Activated CD4-positive, alpha-beta T cell treated with anti-CD3 and anti-CD28 coated beads, Interleukin-2, amount 50 U/mL, for 16 hours (primary cell): Measurements from ENCODE around the gene PLCD3.

Source experiments
- DNase-seq: peaks from one replicate; pipeline ENCODE4 v3.0.0-alpha.2; 2020

The PLCD3 gene

DNA sequence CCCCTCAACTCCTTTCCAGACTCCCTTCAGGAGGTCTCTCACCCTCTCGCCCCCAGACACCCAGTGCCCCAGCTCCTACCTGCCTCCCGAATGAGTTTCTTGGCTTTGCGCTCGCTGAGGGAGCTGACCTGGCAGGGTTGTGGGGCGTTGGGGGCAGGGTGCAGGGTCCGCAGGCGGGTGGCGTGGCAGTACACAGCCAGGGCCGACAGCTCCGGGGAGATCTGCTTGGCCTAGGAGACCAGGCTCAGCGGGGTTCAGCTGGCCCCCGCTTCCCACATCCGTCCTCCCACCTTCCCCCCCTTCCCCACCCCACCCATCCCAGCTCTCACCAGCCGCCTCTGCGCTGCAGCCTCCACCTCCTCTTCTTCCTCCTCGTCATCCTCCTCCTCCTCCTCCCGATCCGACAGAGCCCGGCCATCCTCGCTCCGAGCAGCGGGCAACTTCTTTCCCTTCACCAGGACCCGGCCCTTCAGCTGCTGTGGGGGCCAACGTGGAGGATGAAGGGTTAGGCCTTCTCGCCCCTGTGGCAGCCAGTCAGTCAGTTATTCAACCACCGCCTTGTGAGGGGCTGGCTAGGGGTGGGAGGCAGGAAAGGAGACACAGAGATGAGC is 17.2 kb downstream of the PLCD3 start:
- no peak for DNase-seq

DNA sequence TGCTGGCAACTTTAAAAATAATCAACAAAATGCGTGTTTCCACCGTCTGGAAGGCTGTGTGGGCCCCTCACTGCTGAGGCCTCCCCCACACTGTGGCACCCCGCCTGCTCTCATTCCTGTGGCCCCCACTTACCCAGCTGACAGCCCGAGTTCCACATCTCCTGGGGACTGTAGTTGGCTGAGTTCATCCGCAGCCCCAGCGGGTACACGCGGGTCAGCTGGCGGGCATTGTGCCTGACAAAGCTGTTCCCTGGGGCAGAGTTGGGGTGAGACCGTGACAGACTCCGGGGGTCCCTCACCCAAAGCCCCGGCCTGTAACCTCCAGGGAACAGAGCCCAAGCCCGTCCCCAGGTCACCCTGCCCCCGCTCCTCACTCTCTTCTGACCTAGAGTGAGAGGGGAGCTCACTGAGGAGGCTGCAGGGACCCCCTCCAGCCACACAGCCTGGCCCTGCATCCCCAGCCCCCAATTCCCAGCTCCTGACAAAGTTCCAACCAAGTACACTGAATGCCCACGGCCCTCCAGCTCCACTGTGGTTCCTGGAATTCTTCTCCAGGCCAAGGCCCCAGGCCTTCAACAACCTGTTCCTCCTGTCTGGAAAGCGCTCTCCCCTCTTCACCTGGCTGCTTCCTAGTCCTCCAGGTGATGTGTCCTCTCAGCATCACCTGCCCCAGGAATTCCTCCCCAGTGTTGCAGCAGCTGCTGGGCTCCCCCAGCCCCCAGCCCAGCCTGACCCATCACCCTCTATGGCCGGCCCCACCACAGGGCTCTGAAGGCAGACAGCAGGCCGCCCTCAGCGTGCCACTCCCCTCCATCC is 18.0 kb downstream of the PLCD3 start:
- DNase-seq: no peak

- no peak for DNase-seq
Measured at GRCh38 chr17:45113424-45113754, 18.9 kb downstream of the PLCD3 start.

GRCh38 chr17:45112559-45113423 is 19.5 kb downstream of the PLCD3 start:
- no peak for DNase-seq

- no peak for DNase-seq
Measured at GRCh38 chr17:45111850-45112249, 20.5 kb downstream of the PLCD3 start.

DNA sequence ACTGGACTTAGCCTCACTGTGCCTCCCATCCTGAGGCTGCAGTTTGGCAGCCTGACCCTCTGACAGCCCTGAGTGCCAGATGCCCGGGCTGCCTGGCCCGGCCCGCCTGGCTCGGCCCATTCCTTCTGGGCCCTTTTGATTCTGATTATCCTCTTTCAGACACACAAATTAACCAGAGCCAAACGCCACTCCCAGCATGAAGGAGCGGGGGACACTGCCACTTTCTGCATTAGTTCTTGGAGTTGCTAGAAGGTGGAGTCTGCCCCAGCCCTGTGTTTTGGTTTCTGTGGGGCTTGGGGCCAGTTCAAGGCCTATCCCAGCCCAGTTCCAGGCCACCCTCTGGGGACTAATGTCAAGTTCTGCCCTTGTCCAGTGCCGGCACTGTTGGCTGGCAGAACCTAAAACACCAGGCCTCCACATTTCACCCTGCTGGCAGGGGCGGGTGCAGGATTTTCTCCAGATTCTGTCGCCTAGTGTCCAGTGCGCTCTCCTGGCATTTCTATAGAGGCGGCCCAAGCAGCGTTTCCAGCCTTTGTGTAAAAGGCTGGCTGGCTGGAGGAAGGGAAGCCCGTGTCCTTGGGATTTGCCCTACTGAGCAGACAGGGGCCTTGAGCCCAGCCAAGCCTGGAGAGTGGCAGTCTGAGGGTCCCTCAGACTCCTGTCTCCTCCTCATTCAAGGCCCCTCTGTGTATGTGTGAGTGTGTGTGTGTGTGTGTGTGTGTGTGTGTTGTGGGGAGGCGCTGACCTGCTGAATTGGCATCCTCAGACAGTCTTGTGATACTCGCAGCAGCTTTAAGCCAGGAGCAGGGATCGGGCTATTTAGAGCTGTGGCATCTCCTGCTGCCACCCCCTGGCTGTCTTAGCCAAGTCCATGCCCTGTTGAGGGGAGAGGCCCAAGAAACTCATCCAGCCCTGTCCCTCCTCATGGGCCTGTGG is 21.4 kb downstream of the PLCD3 start:
- no peak for DNase-seq

- no peak for DNase-seq
Measured at GRCh38 chr17:45108595-45109521, 23.5 kb downstream of the PLCD3 start.

DNA sequence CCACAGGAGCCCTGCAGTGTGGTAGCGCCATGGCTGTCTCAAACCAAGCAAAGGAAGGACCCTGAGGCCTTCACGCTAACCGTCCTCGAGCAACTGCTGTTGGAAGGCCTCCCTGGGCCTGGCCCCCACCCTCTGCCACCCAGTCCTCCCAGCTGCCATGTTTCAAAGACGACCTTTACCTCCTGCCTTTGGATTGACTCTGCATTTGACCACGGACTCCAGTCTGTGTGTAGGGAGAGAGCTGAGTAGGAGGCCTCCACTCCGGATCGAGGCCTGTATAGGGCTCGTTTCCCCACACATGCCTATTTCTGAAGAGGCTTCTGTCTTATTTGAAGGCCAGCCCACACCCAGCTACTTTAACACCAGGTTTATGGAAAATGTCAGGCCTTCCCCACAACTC is 24.3 kb downstream of the PLCD3 start:
- no peak for DNase-seq

- DNase-seq: no peak
Measured at GRCh38 chr17:45107293-45108010, 24.9 kb downstream of the PLCD3 start.

GRCh38 chr17:45106582-45106981 is 25.7 kb downstream of the PLCD3 start:
- DNase-seq: no peak

DNA sequence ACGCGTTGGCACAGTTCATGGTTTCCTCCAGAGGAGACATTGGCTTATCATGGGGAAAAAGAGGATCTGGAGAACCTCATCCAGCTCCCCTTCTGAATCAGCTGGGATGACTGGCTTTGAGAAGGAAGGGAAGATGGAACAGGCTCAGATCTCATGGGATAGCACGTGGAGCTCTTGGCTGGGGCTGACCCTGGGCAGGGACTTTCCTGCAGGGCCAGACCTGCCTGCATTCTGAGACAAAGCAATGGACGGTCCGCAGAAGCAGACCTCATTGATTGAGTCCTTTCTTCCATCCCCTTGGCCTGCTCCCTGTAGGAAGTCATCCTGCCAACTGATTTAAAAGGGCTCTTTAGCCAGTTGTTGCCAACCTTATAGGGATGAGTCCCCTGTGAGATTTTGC is 26.2 kb downstream of the PLCD3 start:
- no peak for DNase-seq

DNA sequence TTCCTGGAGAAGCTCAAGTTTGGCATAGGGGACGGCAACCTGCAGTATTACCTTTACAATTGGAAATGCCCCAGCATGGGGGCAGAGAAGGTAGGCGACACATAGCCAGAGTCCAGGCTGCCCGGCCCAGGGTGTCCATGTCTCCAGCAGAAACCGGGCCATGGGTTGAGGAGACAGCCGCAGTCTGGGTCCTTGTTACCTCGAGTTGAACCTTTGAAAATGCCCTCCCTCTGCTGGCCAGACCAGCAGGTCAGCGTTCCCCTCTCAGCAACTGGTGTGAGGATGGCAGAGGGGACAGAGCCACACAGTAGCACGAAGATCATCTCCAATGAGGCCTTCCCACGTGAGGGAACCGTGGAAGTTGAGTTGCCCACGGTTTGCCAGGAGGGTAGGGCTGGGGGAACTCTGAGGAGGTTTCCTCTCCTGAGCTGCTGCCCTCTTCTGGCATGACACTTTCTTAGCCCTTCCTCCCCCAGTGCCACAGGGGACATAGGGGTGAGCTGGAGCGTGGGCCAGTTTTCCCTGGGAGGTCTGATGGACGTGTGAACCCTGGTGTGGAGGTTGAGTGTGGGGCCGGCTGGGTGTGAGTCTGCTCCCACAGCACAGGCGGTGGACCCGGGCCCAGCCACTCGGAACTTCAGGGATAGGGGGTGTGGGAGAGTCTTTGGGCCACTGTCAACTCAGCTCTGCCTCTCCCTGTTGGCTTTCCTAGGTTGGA is 27.2 kb downstream of the PLCD3 start:
- no peak for DNase-seq

DNA sequence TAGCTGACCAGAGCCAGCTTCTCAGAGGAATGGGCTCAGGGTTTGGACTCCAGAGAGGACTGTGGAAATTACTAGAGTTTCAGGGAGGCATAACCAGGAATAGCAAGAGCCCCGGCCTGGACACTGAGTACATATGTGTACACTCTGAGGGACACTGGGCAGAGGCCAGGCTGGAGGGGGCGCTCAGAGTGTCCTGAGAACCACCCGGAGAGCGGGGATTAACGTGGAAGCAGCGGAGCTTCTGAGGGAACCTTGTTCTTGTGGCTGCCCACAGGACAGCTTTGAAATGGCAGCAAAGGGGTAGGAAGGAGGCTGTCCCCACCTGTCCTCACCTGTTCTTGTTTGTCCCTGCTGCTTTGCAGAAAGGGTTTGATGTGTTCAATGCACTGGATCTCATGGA is 27.8 kb downstream of the PLCD3 start:
- no peak for DNase-seq

GRCh38 chr17:45104029-45104428 is 28.3 kb downstream of the PLCD3 start:
- DNase-seq: no peak

DNA sequence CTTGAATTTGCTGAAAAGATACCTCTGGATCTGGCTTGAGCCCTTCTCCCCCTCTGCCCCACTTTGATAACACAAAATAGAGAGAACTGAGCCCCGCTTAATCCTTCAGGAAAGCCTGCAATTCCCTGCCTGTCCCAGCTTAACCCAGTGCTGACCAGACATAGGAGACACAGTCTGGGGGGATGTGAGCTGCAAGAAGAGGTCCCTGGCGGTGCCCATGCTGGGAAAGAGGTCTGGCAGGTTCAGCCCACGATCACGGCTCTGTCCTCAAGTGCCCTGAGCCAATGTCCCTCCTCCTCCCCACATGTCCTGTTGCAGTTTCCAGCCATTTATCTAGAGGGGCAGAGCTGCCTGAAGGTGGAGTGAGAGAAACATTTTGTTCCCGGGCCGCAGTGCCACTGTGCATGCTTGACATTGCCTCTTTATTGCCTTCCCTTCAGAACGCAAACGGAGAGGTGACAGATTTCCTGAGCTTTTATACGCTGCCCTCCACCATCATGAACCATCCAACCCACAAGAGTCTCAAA is 29.0 kb downstream of the PLCD3 start:
- no peak for DNase-seq

GRCh38 chr17:45102856-45103255 is 29.5 kb downstream of the PLCD3 start:
- DNase-seq: no peak

GRCh38 chr17:45101883-45102811 is 30.2 kb downstream of the PLCD3 start:
- no peak for DNase-seq

- DNase-seq: no peak
Measured at GRCh38 chr17:45101546-45101882, 30.8 kb downstream of the PLCD3 start.
